ENCODE measurements around the gene SALL3. TPM values are rescaled to one million over a fixed set of nuclear protein-coding genes. Genes with fewer than 3 reads are reported as not detected.

The SALL3 gene
- total RNA-seq, 1 donor from 2014 or later: 0.20 TPM

GRCh38 chr18:78965260-78965659 is 14.4 kb upstream of the SALL3 start:
- DNase-seq (ENCODE audit: low read depth, low spot score): no peak

GRCh38 chr18:78965917-78966792 is 13.5 kb upstream of the SALL3 start:
- DNase-seq (ENCODE audit: low read depth, low spot score): no peak

GRCh38 chr18:78966793-78967106 is 12.9 kb upstream of the SALL3 start:
- DNase-seq (ENCODE audit: low read depth, low spot score): no peak

GRCh38 chr18:78967692-78968091 is 11.9 kb upstream of the SALL3 start:
- no peak for DNase-seq (ENCODE audit: low read depth, low spot score)

- no peak for DNase-seq (ENCODE audit: low read depth, low spot score)
Observed at GRCh38 chr18:78969574-78970315, 9.9 kb upstream of the SALL3 start.

GRCh38 chr18:78970774-78971333 is 8.8 kb upstream of the SALL3 start:
- no peak for DNase-seq (ENCODE audit: low read depth, low spot score)

GRCh38 chr18:78971511-78972245 is 7.9 kb upstream of the SALL3 start:
- no peak for DNase-seq (ENCODE audit: low read depth, low spot score)

- DNase-seq (ENCODE audit: low read depth, low spot score): no peak
Observed at GRCh38 chr18:78972385-78972918, 7.2 kb upstream of the SALL3 start.

- DNase-seq (ENCODE audit: low read depth, low spot score): no peak
Observed at GRCh38 chr18:78972930-78973331, 6.7 kb upstream of the SALL3 start.

- DNase-seq (ENCODE audit: low read depth, low spot score): no peak
Observed at GRCh38 chr18:78973357-78974083, 6.1 kb upstream of the SALL3 start.

- no peak for DNase-seq (ENCODE audit: low read depth, low spot score)
Observed at GRCh38 chr18:78974115-78974761, 5.4 kb upstream of the SALL3 start.

GRCh38 chr18:78975292-78975691 is 4.3 kb upstream of the SALL3 start:
- DNase-seq (ENCODE audit: low read depth, low spot score): no peak

GRCh38 chr18:78975699-78976335 is 3.8 kb upstream of the SALL3 start:
- DNase-seq (ENCODE audit: low read depth, low spot score): no peak

- DNase-seq (ENCODE audit: low read depth, low spot score): no peak
Observed at GRCh38 chr18:78976765-78977636, 2.6 kb upstream of the SALL3 start.

GRCh38 chr18:78977637-78978348 is 1.8 kb upstream of the SALL3 start:
- no peak for DNase-seq (ENCODE audit: low read depth, low spot score)

- DNase-seq (ENCODE audit: low read depth, low spot score): no peak
Observed at GRCh38 chr18:78978349-78979055, 1.1 kb upstream of the SALL3 start.

- no peak for DNase-seq (ENCODE audit: low read depth, low spot score)
Observed at GRCh38 chr18:78979056-78979729, 425 bp upstream of the SALL3 start.
